MM.1S (cell line): ENCODE results near the gene TCN2.

Experiments used
- EZH2 ChIP-seq: fragments of 300-600 bp; sonication (generic); optimal IDR thresholded peaks from 2 replicates; pipeline ENCODE3; 2017; ENCODE audit warnings: low read depth, mild to moderate bottlenecking, antibody characterized with exemption, low read length, mixed read lengths
- EZH2phosphoT487 ChIP-seq: fragments of 300-600 bp; sonication (generic); IDR thresholded peaks from 2 replicates; pipeline ENCODE4 v1.6.1; 2018; ENCODE audit warnings: antibody characterized with exemption, low read length
- TF ChIP-seq, protein P1 (sequence below): fragments of 300-600 bp; sonication (generic); IDR thresholded peaks from 2 replicates; pipeline ENCODE4 v1.5.1; 2016; ENCODE audit warnings: antibody characterized with exemption, low read length, mixed read lengths

- TF ChIP-seq, protein P1, sequence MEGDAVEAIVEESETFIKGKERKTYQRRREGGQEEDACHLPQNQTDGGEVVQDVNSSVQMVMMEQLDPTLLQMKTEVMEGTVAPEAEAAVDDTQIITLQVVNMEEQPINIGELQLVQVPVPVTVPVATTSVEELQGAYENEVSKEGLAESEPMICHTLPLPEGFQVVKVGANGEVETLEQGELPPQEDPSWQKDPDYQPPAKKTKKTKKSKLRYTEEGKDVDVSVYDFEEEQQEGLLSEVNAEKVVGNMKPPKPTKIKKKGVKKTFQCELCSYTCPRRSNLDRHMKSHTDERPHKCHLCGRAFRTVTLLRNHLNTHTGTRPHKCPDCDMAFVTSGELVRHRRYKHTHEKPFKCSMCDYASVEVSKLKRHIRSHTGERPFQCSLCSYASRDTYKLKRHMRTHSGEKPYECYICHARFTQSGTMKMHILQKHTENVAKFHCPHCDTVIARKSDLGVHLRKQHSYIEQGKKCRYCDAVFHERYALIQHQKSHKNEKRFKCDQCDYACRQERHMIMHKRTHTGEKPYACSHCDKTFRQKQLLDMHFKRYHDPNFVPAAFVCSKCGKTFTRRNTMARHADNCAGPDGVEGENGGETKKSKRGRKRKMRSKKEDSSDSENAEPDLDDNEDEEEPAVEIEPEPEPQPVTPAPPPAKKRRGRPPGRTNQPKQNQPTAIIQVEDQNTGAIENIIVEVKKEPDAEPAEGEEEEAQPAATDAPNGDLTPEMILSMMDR = no peak
- TF ChIP-seq EZH2 = no peak
- TF ChIP-seq EZH2phosphoT487 = no peak
These were observed 26.1 kb upstream of the TCN2 start for GRCh38 chr22:30580896-30581295.
